SK-N-SH (cell line): Measurements from ENCODE around the gene PDLIM5. TPM values are rescaled to one million over a fixed set of nuclear protein-coding genes. Genes with fewer than 3 reads are reported as not detected.

ENCODE experiments used
- CTCF ChIA-PET: fragments of 300-600, 350-600 bp; formaldehyde crosslinking; extraction: SDS; loops from one replicate; lab custom pipeline; 2021; lab: Yijun Ruan, JAX
- POLR2A ChIA-PET: fragments of 350-600 bp; sonication (Branson Sonifier 250); formaldehyde crosslinking; extraction: SDS; loops from one replicate; lab custom pipeline; 2020; ENCODE audit warnings: antibody characterized with exemption, inconsistent platforms; lab: Yijun Ruan, JAX
- DNase-seq: peaks from one replicate; pipeline ENCODE4 v3.0.0; 2012
- H2AFZ ChIP-seq: fragments of 200-600 bp; sonication (generic); 2 replicates; pipeline ENCODE4 v1.8.1; 2016; ENCODE audit warnings: antibody characterized with exemption, mild to moderate bottlenecking, low read depth
- H3F3A ChIP-seq: fragments of 200-600 bp; sonication (generic); replicated peaks from 2 replicates; pipeline ENCODE3; 2016; ENCODE audit warnings: antibody characterized with exemption, mild to moderate bottlenecking; ENCODE audit not compliant: insufficient read depth
- H3K27ac ChIP-seq, 2 experiments: fragments of 200-500 bp in 1 of 2; fragments of 200-600 bp in 1 of 2; sonication (Bioruptor generic) in 1 of 2; sonication (generic), shearing (Covaris generic) in 1 of 2; 2 replicates each; pipeline versions ENCODE4 v1.5.1 to v1.6.1; 2014 to 2016; ENCODE audit warnings: low read depth in 2 of 2, inconsistent platforms in 1 of 2, low read length in 1 of 2, mild to moderate bottlenecking in 1 of 2, mixed read lengths in 1 of 2
- H3K27me3 ChIP-seq: fragments of 200-600 bp; sonication (generic), shearing (Covaris generic); 2 replicates; pipeline ENCODE4 v1.6.1; 2016; ENCODE audit warnings: mixed run types; ENCODE audit not compliant: insufficient read depth
- H3K36me3 ChIP-seq, 2 experiments: fragments of 200-500 bp in 1 of 2; fragments of 200-600 bp in 1 of 2; sonication (Bioruptor generic) in 1 of 2; sonication (generic) in 1 of 2; replicated peaks in 1 of 2; 2 replicates each; pipeline versions ENCODE3 to v1.5.1; 2014 to 2016; ENCODE audit warnings: low read length in 1 of 2, mild to moderate bottlenecking in 1 of 2; ENCODE audit not compliant: insufficient read depth in 2 of 2, control insufficient read depth in 1 of 2
- H3K4me1 ChIP-seq, 2 experiments: fragments of 200-500 bp in 1 of 2; fragments of 200-600 bp in 1 of 2; sonication (Bioruptor generic) in 1 of 2; sonication (generic), shearing (Covaris generic) in 1 of 2; 2 replicates each; pipeline versions ENCODE4 v1.5.1 to v1.6.1; 2014 to 2016; ENCODE audit warnings: low read depth in 1 of 2, low read length in 1 of 2, mixed run types in 1 of 2; ENCODE audit not compliant: insufficient read depth in 2 of 2, control insufficient read depth in 1 of 2
- H3K4me2 ChIP-seq: fragments of 200-600 bp; sonication (generic), shearing (Covaris generic); 2 replicates; pipeline ENCODE4 v1.6.1; 2017; ENCODE audit warnings: mixed run types
- H3K4me3 ChIP-seq, 2 experiments: fragments of 200-500 bp in 1 of 2; fragments of 200-600 bp in 1 of 2; sonication (Bioruptor generic) in 1 of 2; sonication (generic), shearing (Covaris generic) in 1 of 2; 2 replicates each; pipeline versions ENCODE4 v1.5.1 to v1.8.1; 2014 to 2016; ENCODE audit warnings: low read depth in 2 of 2, inconsistent platforms in 1 of 2, low read length in 1 of 2, mild to moderate bottlenecking in 1 of 2, mixed read lengths in 1 of 2, moderate library complexity in 1 of 2
- H3K79me2 ChIP-seq: fragments of 200-600 bp; sonication (generic); 2 replicates; pipeline ENCODE4 v1.8.1; 2017; ENCODE audit warnings: mild to moderate bottlenecking; ENCODE audit not compliant: insufficient read depth
- H3K9ac ChIP-seq: fragments of 200-600 bp; sonication (generic); 2 replicates; pipeline ENCODE4 v1.6.1; 2017; ENCODE audit warnings: mixed run types
- H3K9me2 ChIP-seq: fragments of 200-600 bp; sonication (generic); 2 replicates; pipeline ENCODE4 v1.6.1; 2017; ENCODE audit warnings: mixed run types
- H3K9me3 ChIP-seq: fragments of 200-600 bp; sonication (generic); 2 replicates; pipeline ENCODE4 v1.6.1; 2017; ENCODE audit warnings: mixed run types, mild to moderate bottlenecking, moderate library complexity
- H4K20me1 ChIP-seq: fragments of 200-600 bp; sonication (generic); 2 replicates; pipeline ENCODE4 v1.6.1; 2017; ENCODE audit warnings: mild to moderate bottlenecking, mixed run types; ENCODE audit not compliant: insufficient read depth
- CHD2 ChIP-seq: fragments of 150-350 bp; IDR thresholded peaks from 2 replicates; pipeline ENCODE4 v1.6.1; 2018; ENCODE audit warnings: low read length; ENCODE audit not compliant: partially characterized antibody
- FOSL2 ChIP-seq: IDR thresholded peaks from 2 replicates; pipeline ENCODE4 v1.4.0; 2012; ENCODE audit warnings: low read depth, mild to moderate bottlenecking, moderate library complexity, borderline replicate concordance
- FOXJ3 ChIP-seq: sonication (generic); formaldehyde crosslinking; IDR thresholded peaks from 2 replicates; pipeline ENCODE4 v1.5.1; 2020; ENCODE audit warnings: mild to moderate bottlenecking, missing genetic modification reagents
- FOXM1 ChIP-seq: IDR thresholded peaks from 2 replicates; pipeline ENCODE4 v1.4.0; 2012; ENCODE audit warnings: low read depth, mild to moderate bottlenecking
- JUND ChIP-seq: IDR thresholded peaks from 2 replicates; pipeline ENCODE4 v1.4.0; 2012
- MXI1 ChIP-seq: IDR thresholded peaks from 2 replicates; pipeline ENCODE4 v1.6.1; 2012; ENCODE audit warnings: mild to moderate bottlenecking, low read depth, low read length, improper control_type of control experiment
- NRF1 ChIP-seq: IDR thresholded peaks from 2 replicates; pipeline ENCODE4 v1.6.1; 2012; ENCODE audit warnings: low read depth, mild to moderate bottlenecking, low read length
- POLR2AphosphoS5 ChIP-seq: IDR thresholded peaks from 2 replicates; pipeline ENCODE4 v1.6.1; 2012; ENCODE audit warnings: low read depth, low read length
- RAD21 ChIP-seq: IDR thresholded peaks from 2 replicates; pipeline ENCODE4 v1.6.1; 2012; ENCODE audit warnings: mild to moderate bottlenecking, low read length
- RCOR1 ChIP-seq: fragments of 150-350 bp; IDR thresholded peaks from 2 replicates; pipeline ENCODE4 v1.6.1; 2017; ENCODE audit warnings: antibody characterized with exemption, low read length
- RFX5 ChIP-seq: IDR thresholded peaks from 2 replicates; pipeline ENCODE4 v1.6.1; 2012; ENCODE audit warnings: mild to moderate bottlenecking, improper control_type of control experiment, low read length
- RXRA ChIP-seq: IDR thresholded peaks from 2 replicates; pipeline ENCODE4 v1.4.0; 2012; ENCODE audit warnings: low read depth, mild to moderate bottlenecking, borderline replicate concordance
- SIN3A ChIP-seq: IDR thresholded peaks from 2 replicates; pipeline ENCODE4 v1.6.1; 2012; ENCODE audit warnings: low read depth, mild to moderate bottlenecking, low read length, moderate library complexity, borderline replicate concordance
- USF1 ChIP-seq: IDR thresholded peaks from 2 replicates; pipeline ENCODE4 v1.4.0; 2012; ENCODE audit warnings: low read depth, borderline replicate concordance
- YY1 ChIP-seq: IDR thresholded peaks from 2 replicates; pipeline ENCODE4 v1.4.0; 2012; ENCODE audit warnings: low read depth, mild to moderate bottlenecking
- WGBS: methylation state at CpG from one replicate; pipeline ENCODE4 v1.1.6; 2017; ENCODE audit warnings: low lambda C conversion rate; 5-methylcytosine and 5-hydroxymethylcytosine counted together
- polyA plus RNA-seq, 3 experiments: library from polyadenylated mRNA; depleted of rRNA; stranded (reverse); fragments of >200 nt; gene quantifications; 2 replicates each; pipeline ENCODE4 v1.2.3, GENCODE V29; 2012
- TF ChIP-seq, protein P1 (sequence below): fragments of 150-350 bp; IDR thresholded peaks from 2 replicates; pipeline ENCODE4 v1.6.1; 2016; ENCODE audit warnings: mild to moderate bottlenecking, low read depth, low read length
- TF ChIP-seq, protein P2 (sequence below): fragments of 200-600 bp; sonication (generic); IDR thresholded peaks from 2 replicates; pipeline ENCODE4 v1.6.1; 2017; ENCODE audit warnings: antibody characterized with exemption, mild to moderate bottlenecking, moderate library complexity
- TF ChIP-seq, protein P3 (sequence below): IDR thresholded peaks from 2 replicates; pipeline ENCODE4 v1.4.0; 2012; ENCODE audit warnings: low read depth, borderline replicate concordance
- TF ChIP-seq, protein P4 (sequence below): IDR thresholded peaks from 2 replicates; pipeline ENCODE4; 2012
- TF ChIP-seq, protein P5 (sequence below): fragments of 150-350 bp; IDR thresholded peaks from 2 replicates; pipeline ENCODE4 v1.6.1; 2017; ENCODE audit warnings: antibody characterized with exemption, low read length, low read depth, borderline replicate concordance

The PDLIM5 gene
- polyA plus RNA-seq, 1 of the 3 experiments (the other 2 are of a cell fraction): 36.7 TPM

DNA sequence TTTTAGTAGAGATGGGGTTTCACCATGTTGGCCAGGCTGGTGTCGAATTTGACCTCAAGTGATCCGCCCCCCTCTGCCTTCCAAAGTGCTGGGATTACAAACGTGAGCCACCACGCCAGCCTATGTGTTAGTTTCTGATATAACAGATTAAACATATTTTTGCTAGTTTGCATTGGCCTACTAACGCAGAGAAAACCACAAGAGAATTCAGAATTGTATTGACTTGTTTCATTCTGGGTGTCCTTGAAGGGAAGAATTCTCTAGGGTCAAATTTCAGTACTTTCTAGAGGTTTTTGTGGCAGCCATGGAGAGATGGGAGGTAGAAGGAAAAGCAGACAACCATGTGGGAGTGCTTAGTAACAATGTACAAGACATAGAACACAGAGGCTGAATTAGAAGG, 259.9 kb downstream of the PDLIM5 start:
- Histone ChIP-seq H3K9me2 (no peaks in the 10 kb centered on the region), H3K4me2 (no peak overlapping the region), H3K9me3 (no peaks in the 10 kb centered on the region)
- CTCF ChIA-PET: no interaction called here
- DNase-seq: no peak
- TF ChIP-seq, protein P1, sequence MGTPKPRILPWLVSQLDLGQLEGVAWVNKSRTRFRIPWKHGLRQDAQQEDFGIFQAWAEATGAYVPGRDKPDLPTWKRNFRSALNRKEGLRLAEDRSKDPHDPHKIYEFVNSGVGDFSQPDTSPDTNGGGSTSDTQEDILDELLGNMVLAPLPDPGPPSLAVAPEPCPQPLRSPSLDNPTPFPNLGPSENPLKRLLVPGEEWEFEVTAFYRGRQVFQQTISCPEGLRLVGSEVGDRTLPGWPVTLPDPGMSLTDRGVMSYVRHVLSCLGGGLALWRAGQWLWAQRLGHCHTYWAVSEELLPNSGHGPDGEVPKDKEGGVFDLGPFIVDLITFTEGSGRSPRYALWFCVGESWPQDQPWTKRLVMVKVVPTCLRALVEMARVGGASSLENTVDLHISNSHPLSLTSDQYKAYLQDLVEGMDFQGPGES: no peak
- no peak for TF ChIP-seq FOXJ3 (CRISPR knock-in tag)
- TF ChIP-seq JUND: no peak
- TF ChIP-seq NRF1: no peak
- TF ChIP-seq, protein P2, sequence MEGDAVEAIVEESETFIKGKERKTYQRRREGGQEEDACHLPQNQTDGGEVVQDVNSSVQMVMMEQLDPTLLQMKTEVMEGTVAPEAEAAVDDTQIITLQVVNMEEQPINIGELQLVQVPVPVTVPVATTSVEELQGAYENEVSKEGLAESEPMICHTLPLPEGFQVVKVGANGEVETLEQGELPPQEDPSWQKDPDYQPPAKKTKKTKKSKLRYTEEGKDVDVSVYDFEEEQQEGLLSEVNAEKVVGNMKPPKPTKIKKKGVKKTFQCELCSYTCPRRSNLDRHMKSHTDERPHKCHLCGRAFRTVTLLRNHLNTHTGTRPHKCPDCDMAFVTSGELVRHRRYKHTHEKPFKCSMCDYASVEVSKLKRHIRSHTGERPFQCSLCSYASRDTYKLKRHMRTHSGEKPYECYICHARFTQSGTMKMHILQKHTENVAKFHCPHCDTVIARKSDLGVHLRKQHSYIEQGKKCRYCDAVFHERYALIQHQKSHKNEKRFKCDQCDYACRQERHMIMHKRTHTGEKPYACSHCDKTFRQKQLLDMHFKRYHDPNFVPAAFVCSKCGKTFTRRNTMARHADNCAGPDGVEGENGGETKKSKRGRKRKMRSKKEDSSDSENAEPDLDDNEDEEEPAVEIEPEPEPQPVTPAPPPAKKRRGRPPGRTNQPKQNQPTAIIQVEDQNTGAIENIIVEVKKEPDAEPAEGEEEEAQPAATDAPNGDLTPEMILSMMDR: no peak
- TF ChIP-seq FOSL2: no peak
- no peak for TF ChIP-seq RAD21
- TF ChIP-seq FOXM1: no peak
- TF ChIP-seq CHD2: no peak
- no peak for TF ChIP-seq POLR2AphosphoS5
- TF ChIP-seq YY1: no peak
- TF ChIP-seq MXI1: no peak
- TF ChIP-seq, all 33 proteins: peak for 0
- no peaks in the 10 kb centered on the region for H3K79me2 ChIP-seq
- no peaks in the 10 kb centered on the region for H3K27me3 ChIP-seq
- no peaks in the 10 kb centered on the region for H3K36me3 ChIP-seq
- no peak overlapping the region for H3K4me3 ChIP-seq
- no peaks in the 10 kb centered on the region for H3K4me1 ChIP-seq
- H4K20me1 ChIP-seq: no peaks in the 10 kb centered on the region
- POLR2A ChIA-PET: no interaction called here
- peak overlapping the region; percentile 56; the same call in 1 of the 2 replicates for H2AFZ ChIP-seq
- H3F3A ChIP-seq: no peaks in the 10 kb centered on the region
- 92% methylated on average over 5 of the region's 5 CpGs for WGBS
- no peak overlapping the region for H3K9ac ChIP-seq
- H3K27ac ChIP-seq: no peak overlapping the region

DNA sequence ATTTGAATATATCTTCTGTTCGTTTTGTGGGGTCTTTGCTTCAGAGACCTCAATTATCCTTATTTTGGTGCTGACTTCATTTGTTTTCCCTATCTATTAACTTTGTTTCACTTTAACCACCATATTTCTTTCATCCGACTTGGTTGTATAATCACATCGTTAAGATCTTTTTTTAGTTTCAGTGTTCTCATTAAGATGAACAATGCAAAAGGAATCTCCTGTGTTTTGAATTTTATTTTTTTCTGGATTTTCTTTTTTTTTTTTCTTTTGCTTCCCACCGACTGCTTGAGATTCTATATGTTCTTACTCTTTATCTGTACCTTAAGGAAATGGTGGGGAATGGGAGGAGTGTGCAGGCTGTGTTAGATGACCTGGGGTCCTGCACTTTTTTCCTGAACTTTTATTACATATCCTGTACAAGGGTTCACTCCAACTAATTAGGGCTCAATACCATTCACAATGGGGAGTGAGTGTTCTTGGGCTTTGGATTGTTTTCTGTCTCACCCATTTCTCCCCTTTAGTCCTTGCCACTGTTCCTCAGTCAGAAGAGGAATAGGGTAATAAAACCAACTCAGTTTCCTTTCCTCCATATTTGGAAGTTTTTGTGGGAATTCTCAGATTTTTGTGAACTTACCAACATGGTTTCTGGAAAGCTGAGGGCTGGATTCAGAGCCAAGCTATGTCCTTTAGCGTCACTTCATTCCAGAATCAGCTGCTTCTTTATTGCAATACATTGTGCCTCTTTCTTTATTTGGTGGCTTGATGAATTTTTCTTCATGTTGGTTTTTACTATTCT, 262.8 kb downstream of the PDLIM5 start:
- 82% methylated on average over 5 of the region's 5 CpGs for WGBS
- no peaks in the 10 kb centered on the region for H3K9me3 ChIP-seq
- no peaks in the 10 kb centered on the region for H3F3A ChIP-seq
- CTCF ChIA-PET: interaction anchor here (1.2 kb wide), 1 partner anchor 93 kb away, joined by 4 read pairs; no protein-coding TSS in a partner anchor
- TF ChIP-seq CHD2 (no peak), RXRA (no peak), RCOR1 (no peak), NRF1 (no peak), USF1 (no peak), SIN3A (no peak), MXI1 (no peak), RFX5 (no peak)
- TF ChIP-seq, protein P3, sequence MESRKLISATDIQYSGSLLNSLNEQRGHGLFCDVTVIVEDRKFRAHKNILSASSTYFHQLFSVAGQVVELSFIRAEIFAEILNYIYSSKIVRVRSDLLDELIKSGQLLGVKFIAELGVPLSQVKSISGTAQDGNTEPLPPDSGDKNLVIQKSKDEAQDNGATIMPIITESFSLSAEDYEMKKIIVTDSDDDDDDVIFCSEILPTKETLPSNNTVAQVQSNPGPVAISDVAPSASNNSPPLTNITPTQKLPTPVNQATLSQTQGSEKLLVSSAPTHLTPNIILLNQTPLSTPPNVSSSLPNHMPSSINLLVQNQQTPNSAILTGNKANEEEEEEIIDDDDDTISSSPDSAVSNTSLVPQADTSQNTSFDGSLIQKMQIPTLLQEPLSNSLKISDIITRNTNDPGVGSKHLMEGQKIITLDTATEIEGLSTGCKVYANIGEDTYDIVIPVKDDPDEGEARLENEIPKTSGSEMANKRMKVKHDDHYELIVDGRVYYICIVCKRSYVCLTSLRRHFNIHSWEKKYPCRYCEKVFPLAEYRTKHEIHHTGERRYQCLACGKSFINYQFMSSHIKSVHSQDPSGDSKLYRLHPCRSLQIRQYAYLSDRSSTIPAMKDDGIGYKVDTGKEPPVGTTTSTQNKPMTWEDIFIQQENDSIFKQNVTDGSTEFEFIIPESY: no peak
- TF ChIP-seq, protein P4, sequence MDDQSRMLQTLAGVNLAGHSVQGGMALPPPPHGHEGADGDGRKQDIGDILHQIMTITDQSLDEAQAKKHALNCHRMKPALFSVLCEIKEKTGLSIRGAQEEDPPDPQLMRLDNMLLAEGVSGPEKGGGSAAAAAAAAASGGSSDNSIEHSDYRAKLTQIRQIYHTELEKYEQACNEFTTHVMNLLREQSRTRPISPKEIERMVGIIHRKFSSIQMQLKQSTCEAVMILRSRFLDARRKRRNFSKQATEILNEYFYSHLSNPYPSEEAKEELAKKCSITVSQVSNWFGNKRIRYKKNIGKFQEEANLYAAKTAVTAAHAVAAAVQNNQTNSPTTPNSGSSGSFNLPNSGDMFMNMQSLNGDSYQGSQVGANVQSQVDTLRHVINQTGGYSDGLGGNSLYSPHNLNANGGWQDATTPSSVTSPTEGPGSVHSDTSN: no peak
- TF ChIP-seq, protein P5, sequence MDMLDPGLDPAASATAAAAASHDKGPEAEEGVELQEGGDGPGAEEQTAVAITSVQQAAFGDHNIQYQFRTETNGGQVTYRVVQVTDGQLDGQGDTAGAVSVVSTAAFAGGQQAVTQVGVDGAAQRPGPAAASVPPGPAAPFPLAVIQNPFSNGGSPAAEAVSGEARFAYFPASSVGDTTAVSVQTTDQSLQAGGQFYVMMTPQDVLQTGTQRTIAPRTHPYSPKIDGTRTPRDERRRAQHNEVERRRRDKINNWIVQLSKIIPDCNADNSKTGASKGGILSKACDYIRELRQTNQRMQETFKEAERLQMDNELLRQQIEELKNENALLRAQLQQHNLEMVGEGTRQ: no peak
- POLR2A ChIA-PET: no interaction called here
- H4K20me1 ChIP-seq: no peaks in the 10 kb centered on the region
- H3K79me2 ChIP-seq: no peaks in the 10 kb centered on the region
- H3K27ac ChIP-seq: no peak overlapping the region; a peak in 1 of 4 replicates
- no peak for DNase-seq
- H3K9me2 ChIP-seq: no peaks in the 10 kb centered on the region
- H3K27me3 ChIP-seq: no peaks in the 10 kb centered on the region
- H3K4me2 ChIP-seq: peak overlapping the region; percentile 13; the same call in 1 of the 2 replicates
- no peak overlapping the region for H3K4me3 ChIP-seq
- H3K36me3 ChIP-seq: no peaks in the 10 kb centered on the region
- H2AFZ ChIP-seq: peak overlapping the region; percentile 53; the same call in 1 of the 2 replicates
- no peaks in the 10 kb centered on the region for H3K4me1 ChIP-seq
- H3K9ac ChIP-seq: no peak overlapping the region
